Prostate gland (tissue), 2 donors: Measurements from ENCODE around the gene LIN37.

ENCODE experiments used
- CTCF ChIP-seq, 4 experiments: fragments of 200-600 bp in 2 of 4; fragments of 450-650 bp in 2 of 4; sonication (generic) in 2 of 4; IDR thresholded peaks; 1 replicate in 3 of 4; 2 replicates in 1 of 4; pipeline ENCODE4 v1.5.1; 2016 to 2019; ENCODE audit warnings: antibody characterized with exemption in 4 of 4, mild to moderate bottlenecking in 2 of 4, moderate library complexity in 2 of 4
- POLR2A ChIP-seq: fragments of 450-650 bp; IDR thresholded peaks from one replicate; pipeline ENCODE4 v1.6.1; 2016; ENCODE audit warnings: antibody characterized with exemption, mild to moderate bottlenecking

GRCh38 chr19:35748106-35749020, at the start of gene LIN37:
- TF ChIP-seq POLR2A (peak; percentile 77), CTCF (IDR thresholded peaks at IDR 0.05) (peak in 3 of 4 experiments; percentile 8 to 67 (median 60))
